ENCODE data around the gene ZNF516.

ZNF516 gene

DNA sequence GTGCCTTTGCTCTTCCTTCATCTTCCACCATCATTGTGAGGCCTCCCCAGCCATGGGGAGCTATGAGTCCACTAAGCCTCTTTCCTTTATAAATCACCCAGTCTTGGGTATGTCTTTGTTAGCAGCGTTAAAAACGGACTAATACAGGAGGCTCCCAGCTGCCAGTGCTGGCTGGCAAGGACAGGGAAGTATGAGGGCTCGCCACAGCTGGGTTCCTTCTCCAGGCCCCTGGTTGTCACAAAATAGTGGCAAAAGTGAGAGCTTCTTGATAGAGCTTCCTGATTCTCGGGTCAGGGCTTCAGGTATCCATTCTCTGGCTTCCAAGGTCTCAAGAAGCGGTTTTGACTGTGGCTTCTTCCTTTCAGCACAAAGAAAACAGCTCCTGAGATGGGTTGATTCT is 85.0 kb downstream of the ZNF516 start (continued):
- no peak for TF ChIP-seq TSHZ2 (CRISPR knock-in tag; IDR thresholded peaks at IDR 0.05)
- TF ChIP-seq ZNF8 (CRISPR knock-in tag; IDR thresholded peaks at IDR 0.05), result no peak
- TF ChIP-seq ZC3H10 (CRISPR knock-in tag; IDR thresholded peaks at IDR 0.05), result no peak
- TF ChIP-seq ESRRG (CRISPR knock-in tag; IDR thresholded peaks at IDR 0.05), result no peak
- TF ChIP-seq ZNF70 (CRISPR knock-in tag; IDR thresholded peaks at IDR 0.05), result no peak
- no peak for TF ChIP-seq SNAI2 (CRISPR knock-in tag; IDR thresholded peaks at IDR 0.05)
- no peak for TF ChIP-seq BACH2 (CRISPR knock-in tag; IDR thresholded peaks at IDR 0.05; ENCODE audit: borderline replicate concordance)
- TF ChIP-seq ARNTL (CRISPR knock-in tag; IDR thresholded peaks at IDR 0.05; ENCODE audit: borderline replicate concordance, low read depth), result no peak

DNA sequence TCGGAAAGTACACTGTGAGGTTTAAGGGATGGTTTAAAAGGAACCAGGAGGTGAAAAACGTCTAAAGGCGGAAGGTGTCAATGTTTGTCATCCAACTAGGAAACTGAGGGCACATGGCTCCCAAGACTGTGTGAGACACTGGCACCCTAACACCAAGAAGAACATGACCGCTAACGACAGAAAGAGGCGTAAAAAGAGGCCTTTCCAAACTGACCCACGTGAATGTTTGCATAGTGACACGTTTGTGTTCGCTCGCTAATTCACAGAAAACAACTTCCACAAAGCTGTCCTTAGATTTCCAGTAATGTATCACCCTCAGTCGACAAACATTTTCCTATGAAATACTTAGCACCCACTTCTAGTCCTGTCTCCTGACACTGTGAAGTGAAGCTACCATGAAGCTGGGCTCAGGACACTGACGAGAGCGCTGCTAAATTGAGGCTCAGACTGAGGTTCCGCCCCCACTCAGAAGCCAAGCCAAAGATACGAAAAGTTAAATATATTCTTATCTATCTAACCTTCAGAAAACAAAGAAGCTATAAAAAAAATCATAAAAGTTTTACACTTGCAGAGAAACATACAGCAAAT is 86.5 kb downstream of the ZNF516 start:
- TF ChIP-seq ZNF565 (CRISPR knock-in tag; conservative IDR thresholded peaks at IDR 0.05; ENCODE audit: low read depth) (no peak), OSR1 (CRISPR knock-in tag; IDR thresholded peaks at IDR 0.05) (no peak), TSHZ2 (CRISPR knock-in tag; IDR thresholded peaks at IDR 0.05) (no peak), BACH2 (CRISPR knock-in tag; IDR thresholded peaks at IDR 0.05; ENCODE audit: borderline replicate concordance) (no peak), ZNF8 (CRISPR knock-in tag; IDR thresholded peaks at IDR 0.05) (no peak), ARNTL (CRISPR knock-in tag; IDR thresholded peaks at IDR 0.05; ENCODE audit: borderline replicate concordance, low read depth) (no peak), ZC3H10 (CRISPR knock-in tag; IDR thresholded peaks at IDR 0.05) (no peak), PPARA (CRISPR knock-in tag; IDR thresholded peaks at IDR 0.05; ENCODE audit: borderline replicate concordance) (no peak), POU6F1 (CRISPR knock-in tag; IDR thresholded peaks at IDR 0.05; ENCODE audit: borderline replicate concordance, low read depth) (no peak), TCF4 (CRISPR knock-in tag; IDR thresholded peaks at IDR 0.05; ENCODE audit: borderline replicate concordance) (no peak), ZFP3 (CRISPR knock-in tag; IDR thresholded peaks at IDR 0.05) (no peak), PATZ1 (CRISPR knock-in tag; IDR thresholded peaks at IDR 0.05; ENCODE audit: borderline replicate concordance) (no peak), SNAI2 (CRISPR knock-in tag; IDR thresholded peaks at IDR 0.05) (no peak), GLIS3 (CRISPR knock-in tag; IDR thresholded peaks at IDR 0.05) (no peak), TOX (CRISPR knock-in tag; IDR thresholded peaks at IDR 0.05; ENCODE audit: borderline replicate concordance) (no peak), ISL1 (CRISPR knock-in tag; IDR thresholded peaks at IDR 0.05) (no peak), ESRRG (CRISPR knock-in tag; IDR thresholded peaks at IDR 0.05) (no peak)
- TF ChIP-seq, protein P1, sequence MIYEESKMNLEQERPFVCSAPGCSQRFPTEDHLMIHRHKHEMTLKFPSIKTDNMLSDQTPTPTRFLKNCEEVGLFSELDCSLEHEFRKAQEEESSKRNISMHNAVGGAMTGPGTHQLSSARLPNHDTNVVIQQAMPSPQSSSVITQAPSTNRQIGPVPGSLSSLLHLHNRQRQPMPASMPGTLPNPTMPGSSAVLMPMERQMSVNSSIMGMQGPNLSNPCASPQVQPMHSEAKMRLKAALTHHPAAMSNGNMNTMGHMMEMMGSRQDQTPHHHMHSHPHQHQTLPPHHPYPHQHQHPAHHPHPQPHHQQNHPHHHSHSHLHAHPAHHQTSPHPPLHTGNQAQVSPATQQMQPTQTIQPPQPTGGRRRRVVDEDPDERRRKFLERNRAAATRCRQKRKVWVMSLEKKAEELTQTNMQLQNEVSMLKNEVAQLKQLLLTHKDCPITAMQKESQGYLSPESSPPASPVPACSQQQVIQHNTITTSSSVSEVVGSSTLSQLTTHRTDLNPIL (CRISPR knock-in tag; IDR thresholded peaks at IDR 0.05; ENCODE audit: low read depth), result no peak
- TF ChIP-seq, protein P2, sequence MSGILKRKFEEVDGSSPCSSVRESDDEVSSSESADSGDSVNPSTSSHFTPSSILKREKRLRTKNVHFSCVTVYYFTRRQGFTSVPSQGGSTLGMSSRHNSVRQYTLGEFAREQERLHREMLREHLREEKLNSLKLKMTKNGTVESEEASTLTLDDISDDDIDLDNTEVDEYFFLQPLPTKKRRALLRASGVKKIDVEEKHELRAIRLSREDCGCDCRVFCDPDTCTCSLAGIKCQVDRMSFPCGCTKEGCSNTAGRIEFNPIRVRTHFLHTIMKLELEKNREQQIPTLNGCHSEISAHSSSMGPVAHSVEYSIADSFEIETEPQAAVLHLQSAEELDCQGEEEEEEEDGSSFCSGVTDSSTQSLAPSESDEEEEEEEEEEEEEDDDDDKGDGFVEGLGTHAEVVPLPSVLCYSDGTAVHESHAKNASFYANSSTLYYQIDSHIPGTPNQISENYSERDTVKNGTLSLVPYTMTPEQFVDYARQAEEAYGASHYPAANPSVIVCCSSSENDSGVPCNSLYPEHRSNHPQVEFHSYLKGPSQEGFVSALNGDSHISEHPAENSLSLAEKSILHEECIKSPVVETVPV (CRISPR knock-in tag; IDR thresholded peaks at IDR 0.05), result no peak
- no peak for ATAC-seq
